Erythroblast (primary cell): ENCODE data around the gene ADRB1.

Source experiments
- DNase-seq, 2 experiments: peaks; one replicate each; lab custom pipeline; 2025; lab: John Stamatoyannopoulos, UW
- GATA1 ChIP-seq: IDR thresholded peaks from 2 replicates; pipeline ENCODE4 v1.6.1; 2011; ENCODE audit warnings: low read depth, mild to moderate bottlenecking, control low read depth, low read length, moderate library complexity
- POLR2A ChIP-seq: IDR thresholded peaks from 2 replicates; pipeline ENCODE4 v1.6.1; 2011; ENCODE audit warnings: mild to moderate bottlenecking, low read length

Gene ADRB1

GRCh38 chr10:114053946-114054345 is 10.3 kb downstream of the ADRB1 start:
- TF ChIP-seq POLR2A: no peak
- TF ChIP-seq GATA1: no peak
- DNase-seq: no peak

GRCh38 chr10:114057855-114058254 is 14.2 kb downstream of the ADRB1 start:
- TF ChIP-seq GATA1: no peak
- TF ChIP-seq POLR2A: no peak
- no peak for DNase-seq

- TF ChIP-seq POLR2A (no peak), GATA1 (no peak)
- DNase-seq: no peak
Measured at GRCh38 chr10:114058297-114058696, 14.6 kb downstream of the ADRB1 start.

- no peak for DNase-seq
- TF ChIP-seq GATA1 (no peak), POLR2A (no peak)
Measured at GRCh38 chr10:114059561-114059960, 15.9 kb downstream of the ADRB1 start.

GRCh38 chr10:114060456-114060855 is 16.8 kb downstream of the ADRB1 start:
- no peak for DNase-seq
- no peak for TF ChIP-seq POLR2A
- no peak for TF ChIP-seq GATA1

GRCh38 chr10:114061148-114061547 is 17.5 kb downstream of the ADRB1 start:
- DNase-seq: no peak
- TF ChIP-seq POLR2A (no peak), GATA1 (no peak)

- no peak for DNase-seq
- TF ChIP-seq GATA1 (no peak), POLR2A (no peak)
Measured at GRCh38 chr10:114061789-114062188, 18.1 kb downstream of the ADRB1 start.

- no peak for TF ChIP-seq POLR2A
- DNase-seq: no peak
Measured at GRCh38 chr10:114064151-114065048, 20.7 kb downstream of the ADRB1 start.

GRCh38 chr10:114065049-114065435 is 21.4 kb downstream of the ADRB1 start:
- DNase-seq: no peak

GRCh38 chr10:114068054-114068707 is 24.5 kb downstream of the ADRB1 start:
- no peak for DNase-seq
- TF ChIP-seq GATA1: no peak
- no peak for TF ChIP-seq POLR2A

More at GRCh38 chr10:114065049-114065435, 21.4 kb downstream of the ADRB1 start:
- TF ChIP-seq GATA1 (no peak), POLR2A (no peak)

GRCh38 chr10:114070710-114071109 is 27.0 kb downstream of the ADRB1 start:
- no peak for TF ChIP-seq POLR2A
- TF ChIP-seq GATA1: no peak
- no peak for DNase-seq

- DNase-seq: no peak
- TF ChIP-seq POLR2A (no peak), GATA1 (no peak)
Measured at GRCh38 chr10:114071178-114071577, 27.5 kb downstream of the ADRB1 start.

- TF ChIP-seq GATA1 (no peak), POLR2A (no peak)
- DNase-seq: no peak
Measured at GRCh38 chr10:114073395-114074186, 29.9 kb downstream of the ADRB1 start.

- DNase-seq: no peak
- no peak for TF ChIP-seq POLR2A
- TF ChIP-seq GATA1: no peak
Measured at GRCh38 chr10:114075093-114075492, 31.4 kb downstream of the ADRB1 start.
